ENCODE measurements around the gene LSM2. TPM values are rescaled to one million over a fixed set of nuclear protein-coding genes. Genes with fewer than 3 reads are reported as not detected.

LSM2 gene
- total and polyA plus RNA-seq, 2 donors (not counting 1 experiment from before 2014, with no cell fraction given): 52.4 to 57.4 TPM

GRCh38 chr6:31781244-31782125 is 25.3 kb downstream of the LSM2 start:
- no peak overlapping the region for H3K27ac ChIP-seq (ENCODE audit: low read length in 2 of 2)
- Mint-ChIP-seq H3K9me3 (ENCODE audit: insufficient read depth) (no peaks in the 10 kb centered on the region), H3K4me1 (peaks cover 15% of the 10 kb centered on the region), H3K27ac (no peak overlapping the region), H3K27me3 (no peaks in the 10 kb centered on the region), H3K4me3 (no peak overlapping the region)
- WGBS (ENCODE audit: insufficient coverage): 96% methylated on average over 18 of the region's 23 CpGs
- POLR2A ChIA-PET: interaction anchor here (0.5 to 1.0 kb wide), 2 partner anchors 48 to 50 kb away, joined by 4 to 9 read pairs; no protein-coding TSS in a partner anchor
- peaks cover 12 to 14% of the 10 kb centered on the region in 2 donors for H3K4me1 ChIP-seq (ENCODE audit: control insufficient read depth in 2 of 2, insufficient read depth in 2 of 2, low read length in 2 of 2)
- TF ChIP-seq EZH2 (IDR thresholded peaks at IDR 0.05; ENCODE audit: borderline replicate concordance, insufficient read depth, low read depth, low read length, poor library complexity, severe bottlenecking): no peak
- TF ChIP-seq, protein P1, sequence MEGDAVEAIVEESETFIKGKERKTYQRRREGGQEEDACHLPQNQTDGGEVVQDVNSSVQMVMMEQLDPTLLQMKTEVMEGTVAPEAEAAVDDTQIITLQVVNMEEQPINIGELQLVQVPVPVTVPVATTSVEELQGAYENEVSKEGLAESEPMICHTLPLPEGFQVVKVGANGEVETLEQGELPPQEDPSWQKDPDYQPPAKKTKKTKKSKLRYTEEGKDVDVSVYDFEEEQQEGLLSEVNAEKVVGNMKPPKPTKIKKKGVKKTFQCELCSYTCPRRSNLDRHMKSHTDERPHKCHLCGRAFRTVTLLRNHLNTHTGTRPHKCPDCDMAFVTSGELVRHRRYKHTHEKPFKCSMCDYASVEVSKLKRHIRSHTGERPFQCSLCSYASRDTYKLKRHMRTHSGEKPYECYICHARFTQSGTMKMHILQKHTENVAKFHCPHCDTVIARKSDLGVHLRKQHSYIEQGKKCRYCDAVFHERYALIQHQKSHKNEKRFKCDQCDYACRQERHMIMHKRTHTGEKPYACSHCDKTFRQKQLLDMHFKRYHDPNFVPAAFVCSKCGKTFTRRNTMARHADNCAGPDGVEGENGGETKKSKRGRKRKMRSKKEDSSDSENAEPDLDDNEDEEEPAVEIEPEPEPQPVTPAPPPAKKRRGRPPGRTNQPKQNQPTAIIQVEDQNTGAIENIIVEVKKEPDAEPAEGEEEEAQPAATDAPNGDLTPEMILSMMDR (IDR thresholded peaks at IDR 0.05): no peak
- peaks cover 0 to 75% of the 10 kb centered on the region in 2 experiments for H3K36me3 ChIP-seq (replicated peaks in 1 of 2; ENCODE audit: control extremely low read depth in 1 of 2, control insufficient read depth in 1 of 2, extremely low read depth in 1 of 2, insufficient read depth in 2 of 2, low read length in 1 of 2)
- H3K9me3 ChIP-seq (ENCODE audit: control extremely low read depth in 1 of 3, control insufficient read depth in 2 of 3, insufficient read depth in 1 of 3, low read length in 2 of 3): no peaks in the 10 kb centered on the region
- no peak overlapping the region for H2AFZ ChIP-seq (ENCODE audit: insufficient read depth, low read depth, low read length, poor library complexity, severe bottlenecking)
- no peak overlapping the region for H3K4me2 ChIP-seq (replicated peaks; ENCODE audit: low read depth, low read length, poor library complexity, severe bottlenecking)
- no peaks in the 10 kb centered on the region for H3K27me3 ChIP-seq (replicated peaks in 1 of 4; ENCODE audit: control extremely low read depth in 1 of 4, control insufficient read depth in 3 of 4, insufficient read depth in 4 of 4, low read length in 3 of 4)
- intact Hi-C loops (cut with micrococcal nuclease): no loop called here
- H4K20me1 ChIP-seq (ENCODE audit: control insufficient read depth, insufficient read depth, low read length, poor library complexity, severe bottlenecking): no peaks in the 10 kb centered on the region
- H3K9ac ChIP-seq (ENCODE audit: low read length): no peak overlapping the region
- ATAC-seq (ENCODE audit: low read depth) (no peak), DNase-seq (no peak)
- peaks cover 25% of the 10 kb centered on the region for H3K79me2 ChIP-seq (ENCODE audit: control insufficient read depth, insufficient read depth, low read length)
- H3K4me3 ChIP-seq (ENCODE audit: control extremely low read depth in 1 of 5, extremely low read depth in 1 of 5, insufficient read depth in 1 of 5, low read depth in 2 of 5, low read length in 4 of 5): no peak overlapping the region
- CTCF ChIA-PET: no interaction called here
